Smooth muscle cell (in vitro differentiated cells): Measurements from ENCODE around the gene STAC. TPM values are rescaled to one million over a fixed set of nuclear protein-coding genes. Genes with fewer than 3 reads are reported as not detected.

Source experiments
- DNase-seq: peaks from one replicate; lab custom pipeline; 2025; ENCODE audit not compliant: unreplicated experiment; lab: John Stamatoyannopoulos, UW
- H2AFZ ChIP-seq: fragments of 200-600 bp; sonication (generic); 2 replicates; pipeline ENCODE4 v1.6.0; 2016; ENCODE audit warnings: antibody characterized with exemption, low read depth, mild to moderate bottlenecking
- H3F3A ChIP-seq: fragments of 200-600 bp; sonication (generic); 2 replicates; pipeline ENCODE4 v1.6.0; 2017; ENCODE audit warnings: antibody characterized with exemption, low read depth
- H3K27ac ChIP-seq: fragments of 200-600 bp; sonication (generic); 2 replicates; pipeline ENCODE4 v1.5.1; 2016; ENCODE audit warnings: low read depth, mild to moderate bottlenecking
- H3K27me3 ChIP-seq: fragments of 200-600 bp; sonication (generic); 2 replicates; pipeline ENCODE4 v1.6.1; 2016; ENCODE audit warnings: low read depth, mild to moderate bottlenecking
- H3K36me3 ChIP-seq: fragments of 200-600 bp; sonication (generic); 2 replicates; pipeline ENCODE4 v1.5.1; 2016; ENCODE audit warnings: low read depth
- H3K4me1 ChIP-seq: fragments of 200-600 bp; sonication (generic); 2 replicates; pipeline ENCODE4 v1.5.1; 2016; ENCODE audit warnings: low read depth
- H3K4me2 ChIP-seq: fragments of 200-600 bp; sonication (generic); 2 replicates; pipeline ENCODE4 v1.6.0; 2016; ENCODE audit warnings: mild to moderate bottlenecking
- H3K4me3 ChIP-seq: fragments of 200-600 bp; sonication (generic); 2 replicates; pipeline ENCODE4 v1.5.1; 2016; ENCODE audit warnings: mild to moderate bottlenecking
- H3K79me2 ChIP-seq: fragments of 200-600 bp; sonication (generic); 2 replicates; pipeline ENCODE4 v1.6.0; 2016; ENCODE audit warnings: low read depth, mild to moderate bottlenecking
- H3K9ac ChIP-seq: fragments of 200-600 bp; sonication (generic); 2 replicates; pipeline ENCODE4 v1.6.0; 2016; ENCODE audit warnings: low read depth
- H3K9me3 ChIP-seq: fragments of 200-600 bp; sonication (generic); replicated peaks from 2 replicates; pipeline ENCODE4 v1.5.1; 2016; ENCODE audit warnings: low read depth
- H4K20me1 ChIP-seq: fragments of 200-600 bp; sonication (generic); 2 replicates; pipeline ENCODE4 v1.6.0; 2016; ENCODE audit warnings: low read depth
- WGBS: methylation state at CpG from one replicate; pipeline ENCODE4 v1.1.7; 2016; ENCODE audit warnings: low lambda C conversion rate; 5-methylcytosine and 5-hydroxymethylcytosine counted together
- polyA plus RNA-seq: library from polyadenylated mRNA; unstranded; fragments of >200 nt; fragmentation: Nextera tagmentation; extraction: Ambion mirVana; gene quantifications from 2 replicates; pipeline ENCODE4 v1.2.1, GENCODE V29; 2016
- total RNA-seq: library from RNA; depleted of rRNA; stranded (reverse); fragments of >200 nt; gene quantifications from 2 replicates; pipeline ENCODE4 v1.2.3, GENCODE V29; 2014
- TF ChIP-seq, protein P1 (sequence below): fragments of 200-600 bp; sonication (generic); IDR thresholded peaks from 2 replicates; pipeline ENCODE4 v1.5.1; 2017; ENCODE audit warnings: borderline replicate concordance, mild to moderate bottlenecking, antibody characterized with exemption; ENCODE audit not compliant: insufficient read depth, poor library complexity, severe bottlenecking

Gene STAC
- total and polyA plus RNA-seq, 2 experiments from 2014 or later, result 1.2 to 1.4 TPM

DNA sequence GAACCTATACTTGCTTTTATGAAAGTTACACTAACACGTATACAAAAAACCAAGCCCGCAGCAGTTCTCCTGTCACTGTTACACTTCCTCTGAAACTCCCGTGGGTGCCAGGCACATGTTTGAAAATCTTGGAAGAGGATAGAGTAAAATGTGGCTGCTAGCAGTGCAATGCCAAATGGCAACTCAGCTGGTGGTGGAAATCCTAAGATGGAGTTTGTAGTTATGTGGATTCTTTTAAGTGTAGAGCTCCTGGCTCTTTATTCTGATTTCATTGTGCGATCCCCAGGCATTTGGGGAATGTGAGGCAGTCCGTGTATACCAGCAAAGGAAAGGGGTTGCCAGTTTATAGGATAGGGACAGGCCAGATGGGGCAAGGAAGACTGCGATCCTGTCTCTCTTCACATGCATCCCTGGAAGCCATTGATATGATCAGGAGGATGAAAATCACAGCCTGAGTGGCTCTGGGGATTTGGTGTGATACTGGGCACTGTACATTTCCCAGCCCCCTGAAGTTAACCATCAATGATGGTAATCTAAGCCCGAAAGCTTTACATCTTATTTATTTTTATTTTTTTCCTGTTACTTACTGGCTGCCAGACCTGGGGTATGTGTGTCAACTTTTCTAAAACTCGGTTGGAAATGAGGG is 1.1 kb downstream of the STAC start:
- Histone ChIP-seq H3K4me2 (peak overlapping the region; percentile 95), H3K36me3 (no peaks in the 10 kb centered on the region), H3K27ac (no peak overlapping the region), H3K9me3 (no peaks in the 10 kb centered on the region), H3K27me3 (peaks cover 43% of the 10 kb centered on the region), H4K20me1 (no peaks in the 10 kb centered on the region), H3K79me2 (no peaks in the 10 kb centered on the region), H3F3A (no peaks in the 10 kb centered on the region), H3K9ac (no peak overlapping the region), H3K4me1 (peaks cover 7% of the 10 kb centered on the region), H3K4me3 (no peak overlapping the region), H2AFZ (peak overlapping the region; percentile 84)
- DNase-seq, result no peak
- TF ChIP-seq, protein P1, sequence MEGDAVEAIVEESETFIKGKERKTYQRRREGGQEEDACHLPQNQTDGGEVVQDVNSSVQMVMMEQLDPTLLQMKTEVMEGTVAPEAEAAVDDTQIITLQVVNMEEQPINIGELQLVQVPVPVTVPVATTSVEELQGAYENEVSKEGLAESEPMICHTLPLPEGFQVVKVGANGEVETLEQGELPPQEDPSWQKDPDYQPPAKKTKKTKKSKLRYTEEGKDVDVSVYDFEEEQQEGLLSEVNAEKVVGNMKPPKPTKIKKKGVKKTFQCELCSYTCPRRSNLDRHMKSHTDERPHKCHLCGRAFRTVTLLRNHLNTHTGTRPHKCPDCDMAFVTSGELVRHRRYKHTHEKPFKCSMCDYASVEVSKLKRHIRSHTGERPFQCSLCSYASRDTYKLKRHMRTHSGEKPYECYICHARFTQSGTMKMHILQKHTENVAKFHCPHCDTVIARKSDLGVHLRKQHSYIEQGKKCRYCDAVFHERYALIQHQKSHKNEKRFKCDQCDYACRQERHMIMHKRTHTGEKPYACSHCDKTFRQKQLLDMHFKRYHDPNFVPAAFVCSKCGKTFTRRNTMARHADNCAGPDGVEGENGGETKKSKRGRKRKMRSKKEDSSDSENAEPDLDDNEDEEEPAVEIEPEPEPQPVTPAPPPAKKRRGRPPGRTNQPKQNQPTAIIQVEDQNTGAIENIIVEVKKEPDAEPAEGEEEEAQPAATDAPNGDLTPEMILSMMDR, result no peak
- 31% methylated on average over 8 of the region's 8 CpGs for WGBS

DNA sequence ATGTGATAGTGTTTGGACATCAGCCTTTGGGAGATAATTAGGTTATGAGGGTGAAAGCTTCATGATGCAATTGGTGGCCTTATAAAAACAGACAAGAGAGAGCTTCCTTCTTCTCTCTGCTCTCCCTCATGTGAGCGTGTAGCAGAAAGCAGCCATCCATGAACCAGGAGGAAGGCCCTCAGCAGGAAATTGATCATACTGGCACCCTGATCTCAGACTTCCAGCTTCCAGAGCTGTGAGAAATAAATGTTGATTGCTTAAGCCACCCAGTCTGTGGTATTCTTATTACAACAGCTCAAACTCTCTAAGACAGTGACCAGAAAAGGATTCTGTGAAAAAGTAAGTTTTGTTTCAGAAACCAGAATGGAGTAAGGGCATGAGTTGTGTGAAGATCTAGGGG is 13.3 kb downstream of the STAC start:
- TF ChIP-seq, protein P1, result no peak
- no peaks in the 10 kb centered on the region for H3K4me1 ChIP-seq
- no peak overlapping the region for H3K9ac ChIP-seq
- H2AFZ ChIP-seq, result no peak overlapping the region
- no peaks in the 10 kb centered on the region for H3K9me3 ChIP-seq
- H3K4me3 ChIP-seq, result no peak overlapping the region
- H3K27ac ChIP-seq, result no peak overlapping the region
- H3K36me3 ChIP-seq, result no peaks in the 10 kb centered on the region
- H3K4me2 ChIP-seq, result no peak overlapping the region
- no peaks in the 10 kb centered on the region for H3F3A ChIP-seq
- no peaks in the 10 kb centered on the region for H3K27me3 ChIP-seq
- 81% methylated on average over 1 of the region's 1 CpG for WGBS
- no peak for DNase-seq
- H4K20me1 ChIP-seq, result no peaks in the 10 kb centered on the region
- no peaks in the 10 kb centered on the region for H3K79me2 ChIP-seq

DNA sequence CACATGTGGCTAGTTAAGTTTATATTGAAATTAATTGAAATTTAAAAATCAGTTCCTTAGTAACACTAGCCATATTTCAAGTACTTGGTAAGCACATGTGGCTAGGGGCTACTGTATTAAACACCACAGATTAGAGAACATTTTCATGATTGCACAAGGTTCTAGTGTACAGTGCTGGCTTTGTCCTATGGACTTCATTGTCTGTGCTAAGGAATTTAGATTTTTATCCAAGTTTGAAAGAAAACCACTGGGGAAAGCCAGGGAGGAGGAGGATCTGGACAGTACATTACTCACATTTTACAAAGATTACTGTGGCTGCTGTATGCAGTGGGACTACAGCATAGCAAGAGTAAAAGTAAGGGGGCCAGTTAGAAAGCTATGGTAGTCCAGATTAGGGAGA is 13.9 kb downstream of the STAC start:
- Histone ChIP-seq H3K9me3 (no peaks in the 10 kb centered on the region), H3K4me1 (no peaks in the 10 kb centered on the region), H3K79me2 (no peaks in the 10 kb centered on the region), H3F3A (no peaks in the 10 kb centered on the region), H4K20me1 (no peaks in the 10 kb centered on the region), H3K4me3 (no peak overlapping the region), H3K27me3 (no peaks in the 10 kb centered on the region), H3K4me2 (no peak overlapping the region), H2AFZ (no peak overlapping the region), H3K36me3 (no peaks in the 10 kb centered on the region), H3K27ac (no peak overlapping the region), H3K9ac (no peak overlapping the region)
- TF ChIP-seq, protein P1, result no peak
- no peak for DNase-seq

DNA sequence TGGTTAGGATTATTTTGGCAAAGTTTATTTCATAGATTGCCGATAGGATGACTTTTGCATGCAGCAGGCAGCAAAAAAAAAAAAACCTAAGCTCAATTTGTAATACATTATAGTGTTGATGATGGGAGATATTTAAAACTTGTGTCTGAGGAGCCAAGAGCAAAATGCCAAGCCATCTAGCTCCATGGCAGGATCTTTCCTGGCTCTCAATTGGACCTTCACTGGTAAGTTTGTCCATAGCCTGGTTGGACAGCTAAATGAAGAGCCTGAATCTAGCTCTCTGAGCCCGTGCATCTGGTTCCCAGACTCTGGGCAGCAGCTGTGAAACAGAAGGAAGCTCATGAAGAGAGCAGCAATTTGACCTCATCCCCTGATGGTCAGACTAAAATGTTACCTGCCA is 17.5 kb downstream of the STAC start:
- Histone ChIP-seq H3K4me1 (no peaks in the 10 kb centered on the region), H3K27ac (no peak overlapping the region), H3K9me3 (no peaks in the 10 kb centered on the region), H3K79me2 (no peaks in the 10 kb centered on the region), H3K4me3 (no peak overlapping the region), H4K20me1 (no peaks in the 10 kb centered on the region), H3K27me3 (no peaks in the 10 kb centered on the region), H3K36me3 (no peaks in the 10 kb centered on the region), H3K9ac (no peak overlapping the region), H2AFZ (no peak overlapping the region), H3K4me2 (no peak overlapping the region), H3F3A (no peaks in the 10 kb centered on the region)
- no peak for DNase-seq
- TF ChIP-seq, protein P1, result no peak
- WGBS, result 81% methylated on average over 2 of the region's 2 CpGs
